Gastrocnemius medialis (tissue), 4 donors: Measurements from ENCODE around the gene BANP.
"Not testable (repeated sequence)": the region's sequence is repeated elsewhere in the genome, so short reads cannot be mapped to it uniquely, and the experiment has no call there.

Experiments used
- POLR2A ChIP-seq, 2 donors: fragments of 450-650 bp; IDR thresholded peaks; one replicate each; pipeline ENCODE4 v1.6.1; 2017; ENCODE audit warnings: antibody characterized with exemption in 2 of 2, mild to moderate bottlenecking in 2 of 2, moderate library complexity in 2 of 2
- TF ChIP-seq, protein P1 (sequence below), 5 experiments: fragments of 450-650 bp in 3 of 5; fragments of 200-600 bp in 2 of 5; sonication (generic) in 2 of 5; IDR thresholded peaks in 4 of 5; conservative IDR thresholded peaks in 1 of 5; 1 replicate in 4 of 5; 2 replicates in 1 of 5; pipeline ENCODE4 v1.5.1; 2016 to 2019; ENCODE audit warnings: antibody characterized with exemption in 5 of 5, mild to moderate bottlenecking in 3 of 5, moderate library complexity in 3 of 5

DNA sequence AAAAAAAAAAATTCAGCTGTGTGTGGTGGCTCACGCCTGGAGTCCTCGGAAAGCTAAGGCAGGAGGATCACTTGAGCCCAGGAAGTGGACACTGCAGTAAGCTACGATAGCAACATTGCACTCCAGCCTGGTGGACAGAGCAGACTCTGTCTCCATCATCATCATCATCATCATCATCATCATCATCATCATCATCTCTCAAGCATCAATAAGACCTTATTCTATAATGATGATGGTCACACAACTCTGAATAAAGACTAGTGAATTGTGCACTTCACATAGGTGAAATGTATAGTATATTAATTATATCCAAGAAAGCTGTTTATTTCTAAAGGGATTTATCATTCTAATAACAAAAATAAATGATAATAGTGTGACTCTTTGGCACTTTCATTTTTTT lies 143.7 kb downstream of the BANP start:
- TF ChIP-seq, protein P1, sequence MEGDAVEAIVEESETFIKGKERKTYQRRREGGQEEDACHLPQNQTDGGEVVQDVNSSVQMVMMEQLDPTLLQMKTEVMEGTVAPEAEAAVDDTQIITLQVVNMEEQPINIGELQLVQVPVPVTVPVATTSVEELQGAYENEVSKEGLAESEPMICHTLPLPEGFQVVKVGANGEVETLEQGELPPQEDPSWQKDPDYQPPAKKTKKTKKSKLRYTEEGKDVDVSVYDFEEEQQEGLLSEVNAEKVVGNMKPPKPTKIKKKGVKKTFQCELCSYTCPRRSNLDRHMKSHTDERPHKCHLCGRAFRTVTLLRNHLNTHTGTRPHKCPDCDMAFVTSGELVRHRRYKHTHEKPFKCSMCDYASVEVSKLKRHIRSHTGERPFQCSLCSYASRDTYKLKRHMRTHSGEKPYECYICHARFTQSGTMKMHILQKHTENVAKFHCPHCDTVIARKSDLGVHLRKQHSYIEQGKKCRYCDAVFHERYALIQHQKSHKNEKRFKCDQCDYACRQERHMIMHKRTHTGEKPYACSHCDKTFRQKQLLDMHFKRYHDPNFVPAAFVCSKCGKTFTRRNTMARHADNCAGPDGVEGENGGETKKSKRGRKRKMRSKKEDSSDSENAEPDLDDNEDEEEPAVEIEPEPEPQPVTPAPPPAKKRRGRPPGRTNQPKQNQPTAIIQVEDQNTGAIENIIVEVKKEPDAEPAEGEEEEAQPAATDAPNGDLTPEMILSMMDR (IDR thresholded peaks at IDR 0.05 in 4 of 5, conservative IDR thresholded peaks at IDR 0.05 in 1 of 5), result not testable (repeated sequence)
- not testable (repeated sequence) for TF ChIP-seq POLR2A (IDR thresholded peaks at IDR 0.05)
